Uterus (tissue), 4 donors: ENCODE data around the gene GPD1L. TPM values are rescaled to one million over a fixed set of nuclear protein-coding genes. Genes with fewer than 3 reads are reported as not detected.

ENCODE experiments used
- DNase-seq, 2 donors: peaks; one replicate each; pipeline ENCODE4 v3.0.0-alpha.2; 2019 to 2020
- H3K27ac ChIP-seq, 2 donors: fragments of 200-600 bp; sonication (generic); 1 replicate in 1 of 2; 2 replicates in 1 of 2; pipeline ENCODE4 v1.5.1; 2016 to 2018
- H3K27me3 ChIP-seq, 2 donors: fragments of 200-600 bp; sonication (generic); one replicate each; pipeline ENCODE4 v1.5.1; 2018 to 2019; ENCODE audit warnings: control low read depth in 1 of 2
- H3K36me3 ChIP-seq, 2 donors: fragments of 200-600 bp; sonication (generic); one replicate each; pipeline ENCODE4 v1.5.1; 2019; ENCODE audit warnings: control low read depth in 1 of 2
- H3K4me1 ChIP-seq, 2 donors: fragments of 200-600 bp; sonication (generic); one replicate each; pipeline ENCODE4 v1.5.1; 2018 to 2019; ENCODE audit warnings: control low read depth in 1 of 2
- H3K4me3 ChIP-seq, 2 donors: fragments of 200-600 bp; sonication (generic); 1 replicate in 1 of 2; 2 replicates in 1 of 2; pipeline ENCODE4 v1.5.1; 2018 to 2019; ENCODE audit warnings: mild to moderate bottlenecking in 1 of 2
- H3K9me3 ChIP-seq, 2 donors: fragments of 200-600 bp; sonication (generic); one replicate each; pipeline ENCODE4 v1.5.1; 2019; ENCODE audit warnings: control low read depth in 1 of 2
- POLR2A ChIP-seq, 2 donors: fragments of 450-650 bp; IDR thresholded peaks; one replicate each; pipeline ENCODE4 v1.6.1; 2016; ENCODE audit warnings: antibody characterized with exemption in 2 of 2, mild to moderate bottlenecking in 1 of 2, moderate library complexity in 1 of 2
- intact Hi-C: fragments of 100-400 bp; cut with DNase I; formaldehyde crosslinking; loops from one replicate; pipeline ENCODE4 v1.15.1; 2023; ENCODE audit warnings: low total_unique reads
- total RNA-seq, 4 donors: library from RNA; depleted of rRNA in 3 of 4; stranded (reverse); fragments of >200 nt in 3 of 4; gene quantifications; one replicate each; pipeline versions ENCODE4 v1.1.0 to v1.2.4, GENCODE V29; 2014 to 2023
- TF ChIP-seq, protein P1 (sequence below), 4 experiments: fragments of 200-600 bp in 2 of 4; fragments of 450-650 bp in 2 of 4; sonication (generic) in 2 of 4; IDR thresholded peaks; one replicate each; pipeline ENCODE4 v1.5.1; 2016 to 2019; ENCODE audit warnings: antibody characterized with exemption in 4 of 4, mild to moderate bottlenecking in 2 of 4, moderate library complexity in 1 of 4
- donor health status: DM: yes; HTN: yes; CAD: no.

Gene GPD1L
- total RNA-seq, 4 donors from 2014 or later: 32.5 to 46.2 (median 41.1) TPM

DNA sequence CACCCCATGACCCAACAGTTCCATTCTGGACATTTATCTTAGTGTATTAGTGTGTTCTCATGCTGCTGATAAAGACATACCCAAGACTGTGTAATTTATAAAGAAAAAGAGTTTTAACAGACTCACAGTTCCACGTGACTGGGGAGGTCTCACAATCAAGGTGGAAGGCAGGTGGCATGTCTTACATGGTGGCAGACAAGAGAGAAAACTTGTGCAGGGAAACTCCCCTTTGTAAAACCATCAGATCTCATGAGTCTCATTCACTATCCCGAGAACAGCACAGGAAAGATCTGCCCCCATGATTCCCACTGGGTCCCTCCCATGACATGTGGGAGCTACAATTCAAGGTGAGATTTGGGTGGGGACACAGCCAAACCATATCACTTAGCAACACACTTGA, 21.6 kb upstream of the GPD1L start:
- TF ChIP-seq, protein P1, sequence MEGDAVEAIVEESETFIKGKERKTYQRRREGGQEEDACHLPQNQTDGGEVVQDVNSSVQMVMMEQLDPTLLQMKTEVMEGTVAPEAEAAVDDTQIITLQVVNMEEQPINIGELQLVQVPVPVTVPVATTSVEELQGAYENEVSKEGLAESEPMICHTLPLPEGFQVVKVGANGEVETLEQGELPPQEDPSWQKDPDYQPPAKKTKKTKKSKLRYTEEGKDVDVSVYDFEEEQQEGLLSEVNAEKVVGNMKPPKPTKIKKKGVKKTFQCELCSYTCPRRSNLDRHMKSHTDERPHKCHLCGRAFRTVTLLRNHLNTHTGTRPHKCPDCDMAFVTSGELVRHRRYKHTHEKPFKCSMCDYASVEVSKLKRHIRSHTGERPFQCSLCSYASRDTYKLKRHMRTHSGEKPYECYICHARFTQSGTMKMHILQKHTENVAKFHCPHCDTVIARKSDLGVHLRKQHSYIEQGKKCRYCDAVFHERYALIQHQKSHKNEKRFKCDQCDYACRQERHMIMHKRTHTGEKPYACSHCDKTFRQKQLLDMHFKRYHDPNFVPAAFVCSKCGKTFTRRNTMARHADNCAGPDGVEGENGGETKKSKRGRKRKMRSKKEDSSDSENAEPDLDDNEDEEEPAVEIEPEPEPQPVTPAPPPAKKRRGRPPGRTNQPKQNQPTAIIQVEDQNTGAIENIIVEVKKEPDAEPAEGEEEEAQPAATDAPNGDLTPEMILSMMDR (IDR thresholded peaks at IDR 0.05): no peak
- no peak for TF ChIP-seq POLR2A (IDR thresholded peaks at IDR 0.05)
- no peaks in the 10 kb centered on the region for H3K9me3 ChIP-seq
- no peaks in the 10 kb centered on the region for H3K4me1 ChIP-seq
- intact Hi-C loops: no loop called here
- no peaks in the 10 kb centered on the region for H3K36me3 ChIP-seq
- no peak overlapping the region for H3K27ac ChIP-seq
- H3K27me3 ChIP-seq: no peaks in the 10 kb centered on the region
- H3K4me3 ChIP-seq: no peak overlapping the region
- no peak for DNase-seq

- TF ChIP-seq, protein P1 (IDR thresholded peaks at IDR 0.05): no peak
- TF ChIP-seq POLR2A (IDR thresholded peaks at IDR 0.05): no peak
- Histone ChIP-seq H3K4me1 (no peaks in the 10 kb centered on the region), H3K36me3 (no peaks in the 10 kb centered on the region), H3K4me3 (no peak overlapping the region), H3K27ac (no peak overlapping the region), H3K27me3 (no peaks in the 10 kb centered on the region), H3K9me3 (no peaks in the 10 kb centered on the region)
- no peak for DNase-seq
- intact Hi-C loops: no loop called here
Measured at GRCh38 chr3:32086464-32086863, 20.0 kb upstream of the GPD1L start.

DNA sequence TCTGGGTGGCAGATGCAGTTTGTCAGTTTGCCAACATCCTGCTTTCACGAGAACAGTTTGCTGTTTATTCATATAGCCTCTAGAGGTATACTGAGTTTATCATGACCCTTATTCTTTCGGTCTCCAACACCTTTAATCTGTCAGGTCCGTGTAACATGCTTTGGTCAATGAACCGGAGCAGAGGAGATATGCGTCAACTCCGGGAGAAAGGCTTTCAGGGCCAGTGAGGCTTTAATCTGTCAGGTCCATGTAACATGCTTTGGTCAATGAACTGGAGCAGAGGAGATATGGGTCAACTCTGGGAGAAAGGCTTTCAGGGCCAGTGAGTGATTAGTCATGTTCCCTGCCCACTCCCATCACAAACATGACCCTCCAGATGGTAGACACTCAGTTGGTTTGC, 16.9 kb upstream of the GPD1L start:
- intact Hi-C loops: no loop called here
- DNase-seq: no peak
- no peaks in the 10 kb centered on the region for H3K4me1 ChIP-seq
- H3K36me3 ChIP-seq: no peaks in the 10 kb centered on the region
- no peak overlapping the region for H3K27ac ChIP-seq
- no peak overlapping the region for H3K4me3 ChIP-seq
- H3K27me3 ChIP-seq: no peaks in the 10 kb centered on the region
- H3K9me3 ChIP-seq: no peaks in the 10 kb centered on the region
- TF ChIP-seq, protein P1 (IDR thresholded peaks at IDR 0.05): no peak
- no peak for TF ChIP-seq POLR2A (IDR thresholded peaks at IDR 0.05)

DNA sequence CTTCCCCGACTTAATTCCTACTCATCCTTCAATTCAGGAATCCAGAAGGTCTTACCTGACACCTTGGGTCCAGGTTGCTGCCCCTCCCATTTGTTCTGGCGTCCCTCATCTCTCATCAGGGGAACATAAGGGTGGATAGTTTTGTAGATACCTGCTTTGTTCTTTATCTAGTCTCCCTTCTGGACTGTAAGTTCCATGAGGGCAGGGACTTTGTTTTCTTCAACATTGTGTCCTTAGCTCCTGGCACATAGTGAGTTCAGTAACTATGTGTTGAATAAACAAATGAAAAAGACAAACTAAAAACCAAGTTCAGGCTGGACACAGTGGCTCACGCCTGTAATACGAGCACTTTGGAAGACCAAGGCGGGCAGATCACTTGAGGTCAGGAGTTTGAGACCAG, 13.2 kb upstream of the GPD1L start:
- Histone ChIP-seq H3K4me3 (no peak overlapping the region), H3K36me3 (no peaks in the 10 kb centered on the region), H3K4me1 (no peaks in the 10 kb centered on the region), H3K9me3 (no peaks in the 10 kb centered on the region), H3K27ac (no peak overlapping the region), H3K27me3 (no peaks in the 10 kb centered on the region)
- TF ChIP-seq, protein P1 (IDR thresholded peaks at IDR 0.05): no peak
- no peak for TF ChIP-seq POLR2A (IDR thresholded peaks at IDR 0.05)
- DNase-seq: no peak
- intact Hi-C loops: no loop called here

GRCh38 chr3:32095431-32095830, 11.0 kb upstream of the GPD1L start:
- Histone ChIP-seq H3K4me1 (no peaks in the 10 kb centered on the region), H3K36me3 (no peaks in the 10 kb centered on the region), H3K4me3 (no peak overlapping the region), H3K27ac (no peak overlapping the region), H3K27me3 (no peaks in the 10 kb centered on the region), H3K9me3 (no peaks in the 10 kb centered on the region)
- TF ChIP-seq, protein P1 (IDR thresholded peaks at IDR 0.05): no peak
- no peak for TF ChIP-seq POLR2A (IDR thresholded peaks at IDR 0.05)
- no peak for DNase-seq
- intact Hi-C loops: no loop called here
